Measurements from ENCODE around the gene DCAF17. TPM values are rescaled to one million over a fixed set of nuclear protein-coding genes. Genes with fewer than 3 reads are reported as not detected.

The DCAF17 gene
- total RNA-seq, 1 donor from 2014 or later: 22.4 TPM

- DNase-seq (ENCODE audit: low read depth, low spot score): no peak
- TF ChIP-seq CTCF (conservative IDR thresholded peaks at IDR 0.05): no peak
- H3K27ac Mint-ChIP-seq (ENCODE audit: unreplicated experiment): peak overlapping the region; percentile 67
- no peak overlapping the region for H3K4me3 Mint-ChIP-seq
- peaks cover 23% of the 10 kb centered on the region for H3K36me3 Mint-ChIP-seq (ENCODE audit: low read depth)
- no peaks in the 10 kb centered on the region for H3K9me3 Mint-ChIP-seq
- peaks cover 8% of the 10 kb centered on the region for H3K4me1 Mint-ChIP-seq
- H3K27me3 Mint-ChIP-seq (ENCODE audit: low read depth): no peaks in the 10 kb centered on the region
These were observed 7.4 kb downstream of the DCAF17 start for GRCh38 chr2:171441470-171441869.

GRCh38 chr2:171447675-171448074 lies 13.6 kb downstream of the DCAF17 start:
- no peak overlapping the region for H3K27ac Mint-ChIP-seq (ENCODE audit: unreplicated experiment)
- H3K27me3 Mint-ChIP-seq (ENCODE audit: low read depth): no peaks in the 10 kb centered on the region
- DNase-seq (ENCODE audit: low read depth, low spot score): no peak
- peaks cover 6% of the 10 kb centered on the region for H3K36me3 Mint-ChIP-seq (ENCODE audit: low read depth)
- TF ChIP-seq CTCF (conservative IDR thresholded peaks at IDR 0.05): no peak
- no peaks in the 10 kb centered on the region for H3K9me3 Mint-ChIP-seq
- H3K4me1 Mint-ChIP-seq: no peaks in the 10 kb centered on the region
- H3K4me3 Mint-ChIP-seq: no peak overlapping the region

- H3K4me1 Mint-ChIP-seq: no peaks in the 10 kb centered on the region
- no peak for TF ChIP-seq CTCF (conservative IDR thresholded peaks at IDR 0.05)
- peaks cover 19% of the 10 kb centered on the region for H3K36me3 Mint-ChIP-seq (ENCODE audit: low read depth)
- no peak for DNase-seq (ENCODE audit: low read depth, low spot score)
- no peak overlapping the region for H3K27ac Mint-ChIP-seq (ENCODE audit: unreplicated experiment)
- no peak overlapping the region for H3K4me3 Mint-ChIP-seq
- peaks cover 7% of the 10 kb centered on the region for H3K9me3 Mint-ChIP-seq
- H3K27me3 Mint-ChIP-seq (ENCODE audit: low read depth): no peaks in the 10 kb centered on the region
These were observed 17.0 kb downstream of the DCAF17 start for GRCh38 chr2:171451074-171451473.

DNA sequence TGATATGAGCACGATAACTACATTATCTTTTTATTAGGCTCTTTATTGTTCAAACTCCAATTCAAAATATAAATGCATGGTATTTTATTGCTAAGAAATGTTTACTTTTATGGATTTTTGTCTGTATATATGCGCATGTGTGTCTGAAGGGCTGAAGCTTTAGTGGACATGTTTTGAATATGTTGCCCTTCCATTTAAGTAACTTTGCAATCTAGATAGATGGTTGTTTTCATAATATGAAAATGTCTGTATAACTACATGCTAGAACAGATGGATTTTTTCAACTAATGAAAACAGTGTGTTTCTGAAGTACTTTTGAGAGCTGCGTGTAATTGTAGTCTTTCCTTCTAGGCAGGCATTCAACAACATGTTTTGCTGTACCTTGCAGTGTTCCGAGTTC lies 18.7 kb downstream of the DCAF17 start:
- Mint-ChIP-seq H3K4me3 (no peak overlapping the region), H3K4me1 (peaks cover 4% of the 10 kb centered on the region), H3K36me3 (ENCODE audit: low read depth) (peaks cover 33% of the 10 kb centered on the region), H3K9me3 (peaks cover 10% of the 10 kb centered on the region), H3K27me3 (ENCODE audit: low read depth) (no peaks in the 10 kb centered on the region), H3K27ac (ENCODE audit: unreplicated experiment) (no peak overlapping the region)
- no peak for DNase-seq (ENCODE audit: low read depth, low spot score)
- TF ChIP-seq CTCF (conservative IDR thresholded peaks at IDR 0.05): no peak

- Mint-ChIP-seq H3K4me3 (no peak overlapping the region), H3K9me3 (peaks cover 10% of the 10 kb centered on the region), H3K27me3 (ENCODE audit: low read depth) (no peaks in the 10 kb centered on the region), H3K27ac (ENCODE audit: unreplicated experiment) (no peak overlapping the region), H3K4me1 (peaks cover 4% of the 10 kb centered on the region), H3K36me3 (ENCODE audit: low read depth) (peaks cover 35% of the 10 kb centered on the region)
- no peak for DNase-seq (ENCODE audit: low read depth, low spot score)
- no peak for TF ChIP-seq CTCF (conservative IDR thresholded peaks at IDR 0.05)
These were observed 25.5 kb downstream of the DCAF17 start for GRCh38 chr2:171459498-171459897.

- Mint-ChIP-seq H3K4me3 (no peak overlapping the region), H3K9me3 (peaks cover 7% of the 10 kb centered on the region), H3K27ac (ENCODE audit: unreplicated experiment) (no peak overlapping the region), H3K36me3 (ENCODE audit: low read depth) (peaks cover 30% of the 10 kb centered on the region), H3K4me1 (peaks cover 4% of the 10 kb centered on the region), H3K27me3 (ENCODE audit: low read depth) (no peaks in the 10 kb centered on the region)
- no peak for TF ChIP-seq CTCF (conservative IDR thresholded peaks at IDR 0.05)
- no peak for DNase-seq (ENCODE audit: low read depth, low spot score)
These were observed 26.5 kb downstream of the DCAF17 start for GRCh38 chr2:171460537-171460936.

All from neural crest cell (in vitro differentiated cells).